Fibroblast of pulmonary artery (primary cell): ENCODE results near the gene TMEM132D.

Experiments
- DNase-seq: peaks from one replicate; pipeline ENCODE4 v3.0.0-alpha.2; 2010; ENCODE audit warnings: low read depth
- H3K4me3 ChIP-seq: replicated peaks from 2 replicates; pipeline ENCODE4 v1.5.1; 2011; ENCODE audit warnings: low read depth, mild to moderate bottlenecking, control low read depth, low read length, moderate library complexity
- TF ChIP-seq, protein P1 (sequence below): IDR thresholded peaks from 2 replicates; pipeline ENCODE4 v1.5.1; 2011; ENCODE audit warnings: mild to moderate bottlenecking, control low read depth, low read length, inconsistent platforms; ENCODE audit errors: missing control alignments

Gene TMEM132D

DNA sequence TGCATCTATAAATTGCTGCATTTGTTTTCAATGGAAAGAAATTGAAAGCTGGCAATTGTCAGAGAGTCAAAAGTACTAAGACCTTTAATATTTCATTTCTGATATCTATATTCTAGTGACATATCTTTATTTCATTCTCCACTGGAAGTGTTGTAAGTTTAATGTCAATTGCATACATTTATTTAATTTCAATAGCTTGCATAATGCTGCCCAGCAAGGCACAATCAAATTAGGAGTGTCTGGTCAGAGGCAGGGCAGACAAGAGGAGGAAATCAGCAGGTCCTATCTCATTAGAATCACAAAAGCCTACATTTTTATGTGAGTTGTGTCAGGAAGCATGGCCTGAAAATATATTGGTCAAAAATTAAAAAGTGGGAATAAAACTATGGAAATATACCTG, 112.9 kb downstream of the TMEM132D start:
- no peak for DNase-seq
- H3K4me3 ChIP-seq: no peak overlapping the region
- TF ChIP-seq, protein P1, sequence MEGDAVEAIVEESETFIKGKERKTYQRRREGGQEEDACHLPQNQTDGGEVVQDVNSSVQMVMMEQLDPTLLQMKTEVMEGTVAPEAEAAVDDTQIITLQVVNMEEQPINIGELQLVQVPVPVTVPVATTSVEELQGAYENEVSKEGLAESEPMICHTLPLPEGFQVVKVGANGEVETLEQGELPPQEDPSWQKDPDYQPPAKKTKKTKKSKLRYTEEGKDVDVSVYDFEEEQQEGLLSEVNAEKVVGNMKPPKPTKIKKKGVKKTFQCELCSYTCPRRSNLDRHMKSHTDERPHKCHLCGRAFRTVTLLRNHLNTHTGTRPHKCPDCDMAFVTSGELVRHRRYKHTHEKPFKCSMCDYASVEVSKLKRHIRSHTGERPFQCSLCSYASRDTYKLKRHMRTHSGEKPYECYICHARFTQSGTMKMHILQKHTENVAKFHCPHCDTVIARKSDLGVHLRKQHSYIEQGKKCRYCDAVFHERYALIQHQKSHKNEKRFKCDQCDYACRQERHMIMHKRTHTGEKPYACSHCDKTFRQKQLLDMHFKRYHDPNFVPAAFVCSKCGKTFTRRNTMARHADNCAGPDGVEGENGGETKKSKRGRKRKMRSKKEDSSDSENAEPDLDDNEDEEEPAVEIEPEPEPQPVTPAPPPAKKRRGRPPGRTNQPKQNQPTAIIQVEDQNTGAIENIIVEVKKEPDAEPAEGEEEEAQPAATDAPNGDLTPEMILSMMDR: no peak

DNA sequence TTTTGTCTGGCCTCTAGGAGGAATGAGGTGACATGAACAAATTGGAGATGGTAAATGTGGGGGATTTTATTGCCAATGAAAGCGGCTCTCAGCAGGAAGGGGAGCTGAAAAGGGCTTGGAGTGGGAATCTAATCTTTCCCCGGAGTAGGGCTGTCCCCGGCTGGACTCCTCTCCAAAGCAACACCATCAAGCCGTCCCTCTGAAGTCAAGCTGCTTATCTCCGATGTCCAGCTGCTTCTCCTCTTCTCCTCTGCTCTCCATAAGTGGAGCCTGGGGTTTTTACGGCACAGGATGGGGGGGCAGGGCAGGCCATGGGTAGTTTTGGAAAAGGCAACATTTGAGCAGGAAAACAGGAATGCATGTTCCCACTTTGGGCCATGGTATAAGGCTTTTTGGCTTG, 113.5 kb downstream of the TMEM132D start:
- no peak overlapping the region for H3K4me3 ChIP-seq
- no peak for DNase-seq
- TF ChIP-seq, protein P1: no peak

DNA sequence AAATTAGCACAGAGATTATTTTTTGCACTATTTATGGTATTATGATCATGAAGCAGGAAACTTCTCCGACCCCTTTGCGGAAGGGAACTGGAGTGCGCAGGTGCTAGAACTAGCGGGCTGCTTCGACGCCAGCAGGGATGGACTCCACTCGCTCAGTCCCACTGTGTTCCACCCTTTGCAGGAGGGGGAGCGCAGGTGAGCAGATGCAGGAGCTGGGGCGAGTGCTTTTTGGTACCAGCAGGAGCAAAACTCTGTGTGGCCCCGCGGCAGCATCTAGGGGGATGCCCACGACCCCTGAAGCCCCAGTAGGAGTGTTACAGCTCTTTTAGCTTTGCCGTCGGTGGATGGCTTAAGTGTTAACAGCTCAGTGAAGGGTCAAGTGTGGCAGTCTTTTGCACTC, 113.9 kb downstream of the TMEM132D start:
- H3K4me3 ChIP-seq: no peak overlapping the region
- TF ChIP-seq, protein P1: no peak
- DNase-seq: no peak

DNA sequence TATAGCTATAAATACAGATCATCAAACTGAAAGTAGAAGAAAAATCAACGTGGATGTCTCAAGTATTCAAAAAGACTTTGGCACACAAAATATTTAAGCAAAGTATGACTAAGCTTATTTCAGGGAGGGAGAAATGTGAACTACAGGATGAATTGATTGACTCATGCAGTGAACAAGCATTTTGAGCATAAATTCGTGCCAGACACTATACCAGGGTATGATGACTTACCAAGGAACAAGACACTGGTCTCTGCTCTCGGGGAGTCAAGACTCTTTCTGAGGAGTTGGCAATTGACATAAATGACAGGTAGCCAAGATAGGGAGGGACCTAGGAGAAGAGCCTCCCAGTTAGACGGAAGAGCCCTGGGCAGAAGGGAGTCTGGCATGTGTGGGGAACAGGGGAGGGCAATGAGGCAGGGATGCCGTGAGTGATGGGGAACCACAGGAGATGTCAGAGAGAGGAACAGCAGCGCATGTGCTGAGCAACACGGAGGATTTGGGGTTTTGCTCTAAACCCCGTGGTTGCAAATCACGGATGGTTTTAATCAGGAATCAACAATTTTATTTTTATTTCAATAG, 115.2 kb downstream of the TMEM132D start:
- TF ChIP-seq, protein P1: no peak
- no peak overlapping the region for H3K4me3 ChIP-seq
- DNase-seq: no peak

DNA sequence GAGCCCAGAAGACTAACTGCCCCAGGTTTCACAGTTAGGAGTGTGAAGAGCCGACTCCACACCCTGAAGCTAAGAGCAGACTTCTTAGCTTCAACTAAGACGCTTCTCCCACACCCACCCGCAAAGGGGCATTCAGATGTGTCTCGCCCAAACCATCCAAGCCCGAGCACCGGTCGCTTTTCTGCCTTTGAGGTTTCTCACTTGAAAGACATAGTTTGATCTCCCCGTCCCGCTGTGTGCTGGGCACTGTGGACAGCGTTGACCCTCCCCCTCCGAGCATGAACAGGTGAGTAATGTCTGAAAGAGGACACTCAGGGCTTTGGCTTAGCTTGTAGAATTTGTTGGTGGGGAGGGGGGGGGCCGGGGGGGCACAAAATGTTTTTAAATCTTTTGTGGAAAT, 123.8 kb downstream of the TMEM132D start:
- DNase-seq: no peak
- H3K4me3 ChIP-seq: no peak overlapping the region
- TF ChIP-seq, protein P1: no peak

DNA sequence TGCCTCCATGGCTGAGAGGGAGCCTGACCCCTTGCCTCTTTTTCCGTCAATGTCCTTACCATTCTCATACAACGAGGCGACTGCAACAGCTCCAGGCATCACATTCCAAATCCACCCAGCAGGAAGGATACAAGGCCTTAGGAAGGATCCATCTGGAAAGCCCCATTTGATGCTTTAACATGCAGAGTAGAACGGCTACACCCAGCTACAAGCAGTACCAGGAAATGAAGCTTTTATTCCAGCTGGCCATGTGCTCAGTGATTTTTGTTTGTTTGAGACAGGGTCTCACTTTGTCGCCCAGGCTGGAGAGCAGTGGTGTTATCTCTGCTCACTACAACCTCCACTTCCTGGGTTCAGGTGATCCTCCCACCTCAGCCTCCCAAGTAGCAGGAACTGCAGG, 124.8 kb downstream of the TMEM132D start:
- TF ChIP-seq, protein P1: no peak

DNA sequence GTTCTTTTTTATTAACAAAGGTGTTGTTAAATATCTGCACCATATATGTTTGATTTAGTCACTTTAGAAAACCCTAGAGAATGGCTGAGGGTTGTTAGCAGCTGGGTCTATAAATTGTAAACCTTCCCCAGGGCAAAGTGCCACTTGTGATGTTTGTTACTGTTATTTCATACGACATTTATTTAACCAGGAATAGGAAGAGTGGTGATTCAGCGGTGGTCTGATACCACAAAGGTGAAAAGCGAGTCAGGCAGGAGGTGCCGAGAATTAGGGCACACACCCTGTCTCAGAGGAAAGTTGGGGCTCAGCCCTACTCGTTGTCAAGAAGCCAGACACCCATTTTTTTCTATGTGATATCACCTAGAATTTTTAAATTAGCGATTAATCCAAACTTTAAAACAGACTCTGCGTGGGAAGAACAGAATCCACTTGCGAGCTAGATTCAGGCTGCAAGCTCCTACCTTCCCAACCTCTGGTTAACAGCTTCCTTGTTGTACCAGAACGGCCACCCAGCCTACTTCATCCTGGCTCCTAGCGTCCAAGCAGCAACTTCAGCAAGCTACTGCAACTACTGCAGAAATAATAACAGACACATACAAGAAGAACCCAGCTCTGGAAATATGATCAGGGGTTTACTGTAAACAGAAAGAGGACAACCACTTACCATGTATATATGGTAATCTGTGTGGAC, 126.7 kb downstream of the TMEM132D start:
- TF ChIP-seq, protein P1: no peak
- H3K4me3 ChIP-seq: no peak overlapping the region
- no peak for DNase-seq

More for the DNA sequence above, 124.8 kb downstream of the TMEM132D start:
- no peak for DNase-seq
- no peak overlapping the region for H3K4me3 ChIP-seq
